MM.1S (cell line): Measurements from ENCODE around the gene HAUS7.

Experiments
- DNase-seq: peaks from one replicate; pipeline ENCODE4 v3.0.0-alpha.2; 2015
- H2AFZ ChIP-seq: fragments of 300-600 bp; sonication (generic); 2 replicates; pipeline ENCODE4 v1.6.0; 2016; ENCODE audit warnings: antibody characterized with exemption, low read length
- H3F3A ChIP-seq: fragments of 300-600 bp; sonication (generic); 2 replicates; pipeline ENCODE4 v1.6.1; 2016; ENCODE audit warnings: mild to moderate bottlenecking, antibody characterized with exemption, low read length, moderate library complexity, mixed read lengths; ENCODE audit not compliant: insufficient read depth
- H3K27ac ChIP-seq: fragments of 300-600 bp; sonication (generic); 2 replicates; pipeline ENCODE4 v1.5.1; 2016; ENCODE audit warnings: mild to moderate bottlenecking, low read length
- H3K27me3 ChIP-seq: fragments of 300-600 bp; sonication (generic); replicated peaks from 2 replicates; pipeline ENCODE4 v1.6.0; 2016; ENCODE audit warnings: low read length; ENCODE audit not compliant: insufficient read depth
- H3K36me3 ChIP-seq: fragments of 300-600 bp; sonication (generic); replicated peaks from 2 replicates; pipeline ENCODE4 v1.6.1; 2016; ENCODE audit warnings: mild to moderate bottlenecking, low read length, mixed read lengths; ENCODE audit not compliant: insufficient read depth
- H3K4me1 ChIP-seq: fragments of 300-600 bp; sonication (generic); 2 replicates; pipeline ENCODE4 v1.6.1; 2016; ENCODE audit warnings: low read length, mixed read lengths
- H3K4me2 ChIP-seq: fragments of 300-600 bp; sonication (generic); 2 replicates; pipeline ENCODE4 v1.6.0; 2016; ENCODE audit warnings: low read depth, low read length
- H3K4me3 ChIP-seq: fragments of 300-600 bp; sonication (generic); 2 replicates; pipeline ENCODE4 v1.5.1; 2016; ENCODE audit warnings: low read length, mixed read lengths
- H3K79me2 ChIP-seq: fragments of 300-600 bp; sonication (generic); 2 replicates; pipeline ENCODE4 v1.6.1; 2016; ENCODE audit warnings: mixed run types, low read length, mixed read lengths
- H3K9ac ChIP-seq: fragments of 300-600 bp; sonication (generic); 2 replicates; pipeline ENCODE4 v1.6.1; 2016; ENCODE audit warnings: low read length, mixed read lengths
- H3K9me2 ChIP-seq: fragments of 300-600 bp; sonication (generic); replicated peaks from 2 replicates; pipeline ENCODE4 v1.6.1; 2016; ENCODE audit warnings: mild to moderate bottlenecking, low read length, mixed read lengths; ENCODE audit not compliant: insufficient read depth
- H3K9me3 ChIP-seq: fragments of 300-600 bp; sonication (generic); replicated peaks from 2 replicates; pipeline ENCODE4 v1.6.1; 2016; ENCODE audit warnings: mild to moderate bottlenecking, low read length, mixed read lengths; ENCODE audit not compliant: insufficient read depth
- H4K20me1 ChIP-seq: fragments of 300-600 bp; sonication (generic); 2 replicates; pipeline ENCODE4 v1.6.1; 2016; ENCODE audit warnings: mild to moderate bottlenecking, low read length, moderate library complexity, mixed read lengths; ENCODE audit not compliant: insufficient read depth
- EZH2 ChIP-seq: fragments of 300-600 bp; sonication (generic); optimal IDR thresholded peaks from 2 replicates; pipeline ENCODE3; 2017; ENCODE audit warnings: low read depth, mild to moderate bottlenecking, antibody characterized with exemption, low read length, mixed read lengths
- EZH2phosphoT487 ChIP-seq: fragments of 300-600 bp; sonication (generic); IDR thresholded peaks from 2 replicates; pipeline ENCODE4 v1.6.1; 2018; ENCODE audit warnings: antibody characterized with exemption, low read length
- TF ChIP-seq, protein P1 (sequence below): fragments of 300-600 bp; sonication (generic); IDR thresholded peaks from 2 replicates; pipeline ENCODE4 v1.5.1; 2016; ENCODE audit warnings: antibody characterized with exemption, low read length, mixed read lengths

Gene HAUS7

DNA sequence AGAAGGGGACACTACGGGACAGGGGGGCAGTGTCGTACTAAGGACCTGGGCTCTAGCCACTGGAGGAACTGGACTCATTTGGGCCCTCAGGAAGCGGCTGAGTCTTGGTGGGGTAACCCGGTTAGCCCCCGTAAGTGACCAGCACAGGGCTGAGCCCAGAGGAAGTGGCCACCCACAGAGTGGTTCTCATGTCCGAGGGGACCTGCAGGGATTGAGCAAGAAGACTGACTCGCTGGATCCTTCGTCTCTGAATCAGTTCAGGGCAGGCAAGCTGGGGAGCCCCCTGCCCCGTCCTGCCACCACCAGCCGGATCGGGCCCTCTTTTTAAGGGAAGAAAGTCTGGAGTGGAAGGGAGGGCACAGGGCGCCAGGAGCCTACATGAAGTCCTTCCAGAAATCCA is 23.7 kb upstream of the HAUS7 start:
- H3K36me3 ChIP-seq = no peaks in the 10 kb centered on the region
- no peaks in the 10 kb centered on the region for H4K20me1 ChIP-seq
- H3K9me3 ChIP-seq = no peaks in the 10 kb centered on the region
- no peak overlapping the region for H3K4me3 ChIP-seq
- H3K9me2 ChIP-seq = no peaks in the 10 kb centered on the region
- H3K79me2 ChIP-seq = no peaks in the 10 kb centered on the region
- no peak for TF ChIP-seq EZH2phosphoT487
- TF ChIP-seq EZH2 = no peak
- TF ChIP-seq, protein P1, sequence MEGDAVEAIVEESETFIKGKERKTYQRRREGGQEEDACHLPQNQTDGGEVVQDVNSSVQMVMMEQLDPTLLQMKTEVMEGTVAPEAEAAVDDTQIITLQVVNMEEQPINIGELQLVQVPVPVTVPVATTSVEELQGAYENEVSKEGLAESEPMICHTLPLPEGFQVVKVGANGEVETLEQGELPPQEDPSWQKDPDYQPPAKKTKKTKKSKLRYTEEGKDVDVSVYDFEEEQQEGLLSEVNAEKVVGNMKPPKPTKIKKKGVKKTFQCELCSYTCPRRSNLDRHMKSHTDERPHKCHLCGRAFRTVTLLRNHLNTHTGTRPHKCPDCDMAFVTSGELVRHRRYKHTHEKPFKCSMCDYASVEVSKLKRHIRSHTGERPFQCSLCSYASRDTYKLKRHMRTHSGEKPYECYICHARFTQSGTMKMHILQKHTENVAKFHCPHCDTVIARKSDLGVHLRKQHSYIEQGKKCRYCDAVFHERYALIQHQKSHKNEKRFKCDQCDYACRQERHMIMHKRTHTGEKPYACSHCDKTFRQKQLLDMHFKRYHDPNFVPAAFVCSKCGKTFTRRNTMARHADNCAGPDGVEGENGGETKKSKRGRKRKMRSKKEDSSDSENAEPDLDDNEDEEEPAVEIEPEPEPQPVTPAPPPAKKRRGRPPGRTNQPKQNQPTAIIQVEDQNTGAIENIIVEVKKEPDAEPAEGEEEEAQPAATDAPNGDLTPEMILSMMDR = no peak
- H3K9ac ChIP-seq = no peak overlapping the region
- H3K4me1 ChIP-seq = no peaks in the 10 kb centered on the region
- peaks cover 46% of the 10 kb centered on the region for H3K27me3 ChIP-seq
- no peak overlapping the region for H3K4me2 ChIP-seq
- H3F3A ChIP-seq = no peaks in the 10 kb centered on the region
- no peak overlapping the region for H2AFZ ChIP-seq
- DNase-seq = no peak
- H3K27ac ChIP-seq = no peak overlapping the region

DNA sequence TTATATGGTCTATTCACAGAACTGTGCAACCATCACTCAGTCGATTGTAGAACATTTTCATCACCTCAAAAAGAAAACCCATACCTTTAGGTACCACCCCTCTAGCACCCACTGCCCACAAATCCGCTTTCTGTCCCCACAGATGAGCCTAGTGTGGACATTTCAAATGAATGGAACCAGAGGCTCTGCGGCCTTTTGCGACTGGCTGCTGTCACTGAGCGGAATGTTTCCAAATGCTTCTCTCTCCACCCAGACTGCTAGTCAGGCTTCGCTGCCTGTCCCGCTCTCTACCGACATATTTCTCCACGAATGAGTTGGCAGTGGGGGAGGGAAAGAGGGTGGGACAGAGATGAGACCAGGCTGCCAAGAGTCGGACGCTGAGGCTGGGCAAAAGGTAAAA is 22.7 kb upstream of the HAUS7 start:
- no peak overlapping the region for H3K27ac ChIP-seq
- no peak overlapping the region for H3K4me3 ChIP-seq
- peaks cover 53% of the 10 kb centered on the region for H3K27me3 ChIP-seq
- H3K4me2 ChIP-seq = no peak overlapping the region
- H3K79me2 ChIP-seq = no peaks in the 10 kb centered on the region
- H3K9me2 ChIP-seq = no peaks in the 10 kb centered on the region
- DNase-seq = no peak
- H3K9me3 ChIP-seq = no peaks in the 10 kb centered on the region
- no peaks in the 10 kb centered on the region for H3K4me1 ChIP-seq
- no peak for TF ChIP-seq EZH2
- TF ChIP-seq, protein P1 = no peak
- no peak for TF ChIP-seq EZH2phosphoT487
- H4K20me1 ChIP-seq = no peaks in the 10 kb centered on the region
- no peak overlapping the region for H2AFZ ChIP-seq
- H3K36me3 ChIP-seq = no peaks in the 10 kb centered on the region
- no peaks in the 10 kb centered on the region for H3F3A ChIP-seq
- no peak overlapping the region for H3K9ac ChIP-seq

DNA sequence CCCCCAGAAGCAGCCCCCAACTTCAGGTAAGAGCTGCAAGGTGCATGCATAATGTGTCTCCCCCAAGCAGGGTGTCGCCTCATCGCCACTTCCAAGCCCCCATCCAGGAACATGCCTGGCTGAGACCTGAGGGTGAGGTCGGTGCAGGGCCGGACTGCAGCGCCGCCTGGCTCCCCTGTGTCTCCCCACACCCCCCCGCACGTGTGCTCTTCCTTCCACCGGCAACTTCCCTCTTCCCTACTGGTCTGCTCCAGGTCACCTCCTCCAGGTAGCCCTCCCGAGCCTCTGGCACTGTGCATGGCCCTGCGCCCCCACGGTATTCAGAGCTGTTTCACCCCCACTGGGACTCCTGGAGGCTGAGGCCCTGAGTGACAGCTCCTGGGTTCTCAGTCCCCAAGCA is 22.2 kb upstream of the HAUS7 start:
- no peak overlapping the region for H3K27ac ChIP-seq
- TF ChIP-seq EZH2phosphoT487 = no peak
- TF ChIP-seq, protein P1 = no peak
- no peak for TF ChIP-seq EZH2

More for the DNA sequence above, 22.2 kb upstream of the HAUS7 start:
- H3K79me2 ChIP-seq = no peaks in the 10 kb centered on the region
- H3K9me3 ChIP-seq = no peaks in the 10 kb centered on the region
- DNase-seq = no peak
- no peak overlapping the region for H3K4me2 ChIP-seq
- no peaks in the 10 kb centered on the region for H3F3A ChIP-seq
- H4K20me1 ChIP-seq = no peaks in the 10 kb centered on the region
- no peak overlapping the region for H3K9ac ChIP-seq
- H3K4me1 ChIP-seq = no peaks in the 10 kb centered on the region
- H3K36me3 ChIP-seq = no peaks in the 10 kb centered on the region
- no peaks in the 10 kb centered on the region for H3K9me2 ChIP-seq
- H2AFZ ChIP-seq = no peak overlapping the region
- peaks cover 56% of the 10 kb centered on the region for H3K27me3 ChIP-seq
- H3K4me3 ChIP-seq = no peak overlapping the region
